Endodermal cell (in vitro differentiated cells): ENCODE results near the gene ANAPC5. TPM values are rescaled to one million over a fixed set of nuclear protein-coding genes. Genes with fewer than 3 reads are reported as not detected.

Experiments used
- DNase-seq: peaks from one replicate; pipeline ENCODE4 v3.0.0-alpha.2; 2017
- H3K27ac ChIP-seq: 2 replicates; pipeline ENCODE4 v1.5.1; 2013; ENCODE audit warnings: mild to moderate bottlenecking, low read depth, low read length, moderate library complexity
- H3K27me3 ChIP-seq: 2 replicates; pipeline ENCODE4 v1.6.1; 2013; ENCODE audit warnings: mild to moderate bottlenecking, low read length, moderate library complexity; ENCODE audit not compliant: insufficient read depth, control insufficient read depth, poor library complexity, severe bottlenecking
- H3K36me3 ChIP-seq: 2 replicates; pipeline ENCODE4 v1.7.0; 2013; ENCODE audit warnings: mild to moderate bottlenecking, low read length, moderate library complexity; ENCODE audit not compliant: control insufficient read depth, insufficient read depth
- H3K4me1 ChIP-seq: one replicate; pipeline ENCODE4 v1.7.0; 2013; ENCODE audit warnings: low read length; ENCODE audit not compliant: control insufficient read depth, insufficient read depth
- H3K4me3 ChIP-seq: 2 replicates; pipeline ENCODE4 v1.5.1; 2013; ENCODE audit warnings: mild to moderate bottlenecking, low read length, moderate library complexity
- H3K9ac ChIP-seq: 2 replicates; pipeline ENCODE4 v1.6.1; 2013; ENCODE audit warnings: mild to moderate bottlenecking, low read length, moderate library complexity; ENCODE audit not compliant: poor library complexity, severe bottlenecking; ENCODE audit errors: extremely low read depth
- H3K9me3 ChIP-seq: 2 replicates; pipeline ENCODE4 v1.6.1; 2013; ENCODE audit warnings: mild to moderate bottlenecking, low read length, moderate library complexity; ENCODE audit not compliant: control insufficient read depth
- H3K27ac Mint-ChIP-seq: 2 replicates; pipeline ENCODE4 v1.8.0; 2020; ENCODE audit warnings: mixed read lengths
- H3K27me3 Mint-ChIP-seq: 2 replicates; pipeline ENCODE4 v1.8.0; 2021; ENCODE audit warnings: mild to moderate bottlenecking, mixed read lengths; ENCODE audit not compliant: insufficient read depth
- H3K36me3 Mint-ChIP-seq: 2 replicates; pipeline ENCODE4 v1.8.0; 2020; ENCODE audit warnings: low read depth, mixed read lengths
- H3K4me1 Mint-ChIP-seq: 2 replicates; pipeline ENCODE4 v1.8.0; 2020; ENCODE audit warnings: mixed read lengths
- H3K4me3 Mint-ChIP-seq: 2 replicates; pipeline ENCODE4 v1.8.0; 2020; ENCODE audit warnings: mild to moderate bottlenecking, moderate library complexity, mixed read lengths
- H3K9me3 Mint-ChIP-seq: 2 replicates; pipeline ENCODE4 v1.8.0; 2020; ENCODE audit warnings: mild to moderate bottlenecking, mixed read lengths
- CTCF ChIP-seq: fragments of 200-600 bp; sonication (generic); conservative IDR thresholded peaks from 2 replicates; pipeline ENCODE4 v1.5.0; 2021; ENCODE audit warnings: antibody characterized with exemption, mild to moderate bottlenecking
- WGBS, 2 experiments: methylation state at CpG; one replicate each; pipeline versions ENCODE4 v1.1.5 to v1.1.7; 2013; ENCODE audit warnings: missing lambda C conversion rate in 2 of 2, mixed read lengths in 1 of 2; ENCODE audit not compliant: insufficient coverage in 1 of 2, insufficient read length in 1 of 2; 5-methylcytosine and 5-hydroxymethylcytosine counted together
- total RNA-seq, 2 donors: library from RNA; stranded (reverse); fragmentation: NEBNext Ultra II Directional in 1 of 2; extraction: Animal tissue kit (Norgen Biotek cat#: 25700) in 1 of 2; gene quantifications; 2 replicates in 1 of 2; 3 replicates in 1 of 2; pipeline ENCODE4 v1.2.1, GENCODE V29; 2021

Gene ANAPC5
- total RNA-seq, 2 donors from 2014 or later = 87.7 to 111 TPM

- H3K27ac Mint-ChIP-seq = peak within 1 kb of the TSS; percentile 99
- WGBS, 2 experiments = 0 to 1% methylated on average over 42 to 77 of the region's 77 CpGs
Measured at GRCh38 chr12:121399391-121400331, 47.5 kb upstream of the ANAPC5 start, which contains the start of gene RNF34. Gene RNF34, plus strand, starts transcription at chr12:121400118. Its CDS starts 95 bp downstream, at chr12:121400213.

GRCh38 chr12:121398355-121398754 lies 46.1 kb upstream of the ANAPC5 start:
- H3K36me3 Mint-ChIP-seq = peaks cover 6% of the 10 kb centered on the region
- DNase-seq = no peak
- peak overlapping the region; percentile 85 for H3K4me3 Mint-ChIP-seq
- H3K9me3 Mint-ChIP-seq = no peaks in the 10 kb centered on the region
- H3K27ac Mint-ChIP-seq = no peak overlapping the region
- Histone ChIP-seq H3K27ac (no peak overlapping the region), H3K9ac (no peak overlapping the region), H3K4me3 (peak overlapping the region; percentile 89), H3K9me3 (no peaks in the 10 kb centered on the region), H3K4me1 (no peaks in the 10 kb centered on the region), H3K36me3 (peaks cover 8% of the 10 kb centered on the region), H3K27me3 (no peaks in the 10 kb centered on the region)
- no peaks in the 10 kb centered on the region for H3K27me3 Mint-ChIP-seq
- TF ChIP-seq CTCF = no peak
- H3K4me1 Mint-ChIP-seq = peaks cover 18% of the 10 kb centered on the region
- 96 to 100% methylated on average over 3 to 5 of the region's 5 CpGs for WGBS, 2 experiments

More at GRCh38 chr12:121399391-121400331, 47.5 kb upstream of the ANAPC5 start, which contains the start of gene RNF34:
- no peaks in the 10 kb centered on the region for H3K27me3 ChIP-seq
- H3K9ac ChIP-seq = peak within 1 kb of the TSS; percentile 85
- Mint-ChIP-seq H3K4me3 (peak within 1 kb of the TSS; percentile 85), H3K27me3 (no peaks in the 10 kb centered on the region), H3K4me1 (peaks cover 18% of the 10 kb centered on the region), H3K9me3 (no peaks in the 10 kb centered on the region), H3K36me3 (peaks cover 14% of the 10 kb centered on the region)
- peaks cover 21% of the 10 kb centered on the region for H3K36me3 ChIP-seq
- no peak for TF ChIP-seq CTCF
- H3K9me3 ChIP-seq = no peaks in the 10 kb centered on the region
- peak within 1 kb of the TSS; percentile 89 for H3K4me3 ChIP-seq
- DNase-seq = peak; percentile 100
- H3K4me1 ChIP-seq = no peaks in the 10 kb centered on the region
- peak within 1 kb of the TSS; percentile 96 for H3K27ac ChIP-seq

- H3K4me1 Mint-ChIP-seq = peaks cover 14% of the 10 kb centered on the region
Measured at GRCh38 chr12:121397521-121397920, 45.3 kb upstream of the ANAPC5 start.

More at GRCh38 chr12:121397521-121397920, 45.3 kb upstream of the ANAPC5 start:
- no peaks in the 10 kb centered on the region for H3K27me3 ChIP-seq
- peaks cover 1% of the 10 kb centered on the region for H3K36me3 Mint-ChIP-seq
- no peak overlapping the region for H3K4me3 Mint-ChIP-seq
- 94 to 97% methylated on average over 7 to 12 of the region's 14 CpGs for WGBS, 2 experiments
- H3K27ac Mint-ChIP-seq = no peak overlapping the region
- H3K36me3 ChIP-seq = peaks cover 3% of the 10 kb centered on the region
- H3K4me1 ChIP-seq = no peaks in the 10 kb centered on the region
- H3K9me3 Mint-ChIP-seq = no peaks in the 10 kb centered on the region
- H3K27me3 Mint-ChIP-seq = no peaks in the 10 kb centered on the region
- no peak overlapping the region for H3K27ac ChIP-seq
- H3K4me3 ChIP-seq = no peak overlapping the region
- H3K9ac ChIP-seq = no peak overlapping the region
- no peaks in the 10 kb centered on the region for H3K9me3 ChIP-seq
- DNase-seq = no peak
- no peak for TF ChIP-seq CTCF
